GM12891 (cell line): ENCODE measurements around the gene TRABD2B.

Experiments used
- POLR2A ChIP-seq: IDR thresholded peaks from 2 replicates; pipeline ENCODE4 v1.6.1; 2011; ENCODE audit warnings: low read depth, low read length, control low read depth
- SPI1 ChIP-seq: IDR thresholded peaks from 2 replicates; pipeline ENCODE4 v1.6.1; 2011; ENCODE audit warnings: low read depth, low read length, control low read depth

- TF ChIP-seq POLR2A (no peak), SPI1 (no peak)
Observed at GRCh38 chr1:48030696-48031365, 33.6 kb upstream of the TRABD2B start.
